ENCODE data around the gene FRRS1L.

GRCh38 chr9:109198736-109199382 is 31.8 kb upstream of the FRRS1L start:
- TF ChIP-seq CTCF (conservative IDR thresholded peaks at IDR 0.05 in 1 of 2, IDR thresholded peaks at IDR 0.05 in 1 of 2; ENCODE audit: low read depth in 1 of 2, low read length in 2 of 2) (no peak), EZH2 (IDR thresholded peaks at IDR 0.05; ENCODE audit: low read length, missing control alignments) (no peak)
